ENCODE data around the gene EHBP1. TPM values are rescaled to one million over a fixed set of nuclear protein-coding genes. Genes with fewer than 3 reads are reported as not detected.

EHBP1 gene
- total RNA-seq, 3 donors from 2014 or later: 65.9 to 118 (median 87.2) TPM

GRCh38 chr2:62757029-62757428 is 51.5 kb downstream of the EHBP1 start:
- no peaks in the 10 kb centered on the region for H3K4me1 ChIP-seq
- no peak for DNase-seq (ENCODE audit: low spot score in 2 of 2)
- intact Hi-C loops (cut with DNase I; ENCODE audit: low total_unique reads): no loop called here
- no peak overlapping the region for H3K27ac ChIP-seq
- H3K27me3 ChIP-seq: no peaks in the 10 kb centered on the region
- no peaks in the 10 kb centered on the region for H3K36me3 ChIP-seq
- TF ChIP-seq, protein P1, sequence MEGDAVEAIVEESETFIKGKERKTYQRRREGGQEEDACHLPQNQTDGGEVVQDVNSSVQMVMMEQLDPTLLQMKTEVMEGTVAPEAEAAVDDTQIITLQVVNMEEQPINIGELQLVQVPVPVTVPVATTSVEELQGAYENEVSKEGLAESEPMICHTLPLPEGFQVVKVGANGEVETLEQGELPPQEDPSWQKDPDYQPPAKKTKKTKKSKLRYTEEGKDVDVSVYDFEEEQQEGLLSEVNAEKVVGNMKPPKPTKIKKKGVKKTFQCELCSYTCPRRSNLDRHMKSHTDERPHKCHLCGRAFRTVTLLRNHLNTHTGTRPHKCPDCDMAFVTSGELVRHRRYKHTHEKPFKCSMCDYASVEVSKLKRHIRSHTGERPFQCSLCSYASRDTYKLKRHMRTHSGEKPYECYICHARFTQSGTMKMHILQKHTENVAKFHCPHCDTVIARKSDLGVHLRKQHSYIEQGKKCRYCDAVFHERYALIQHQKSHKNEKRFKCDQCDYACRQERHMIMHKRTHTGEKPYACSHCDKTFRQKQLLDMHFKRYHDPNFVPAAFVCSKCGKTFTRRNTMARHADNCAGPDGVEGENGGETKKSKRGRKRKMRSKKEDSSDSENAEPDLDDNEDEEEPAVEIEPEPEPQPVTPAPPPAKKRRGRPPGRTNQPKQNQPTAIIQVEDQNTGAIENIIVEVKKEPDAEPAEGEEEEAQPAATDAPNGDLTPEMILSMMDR (IDR thresholded peaks at IDR 0.05): no peak
- TF ChIP-seq POLR2A (IDR thresholded peaks at IDR 0.05) (no peak), POLR2AphosphoS5 (IDR thresholded peaks at IDR 0.05) (no peak)
- H3K9me3 ChIP-seq: peaks cover 9 to 10% of the 10 kb centered on the region in 2 donors
- H3K4me3 ChIP-seq: no peak overlapping the region

DNA sequence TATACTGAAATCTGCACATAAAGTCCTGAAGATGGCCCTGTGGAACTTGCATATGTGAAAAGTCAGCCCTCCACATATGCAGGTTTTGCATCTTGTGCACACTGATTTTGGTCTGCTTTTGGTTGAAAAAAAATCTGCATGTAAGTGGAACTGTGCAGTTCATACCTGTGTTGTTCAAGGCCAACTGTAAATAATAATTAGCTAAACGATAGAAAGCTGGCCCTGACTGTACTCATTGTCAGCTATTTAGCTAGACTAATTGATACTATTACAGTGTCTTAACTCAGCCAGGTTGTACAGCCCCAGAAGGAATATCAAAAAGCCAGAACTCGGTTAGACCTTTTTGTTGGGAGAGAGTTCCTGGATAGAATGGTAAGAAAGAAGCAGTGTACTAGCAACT is 54.5 kb downstream of the EHBP1 start:
- no peak for DNase-seq (ENCODE audit: low spot score in 2 of 2)
- TF ChIP-seq POLR2A (IDR thresholded peaks at IDR 0.05) (no peak), POLR2AphosphoS5 (IDR thresholded peaks at IDR 0.05) (no peak)
- TF ChIP-seq, protein P1 (IDR thresholded peaks at IDR 0.05): no peak
- Histone ChIP-seq H3K27me3 (no peaks in the 10 kb centered on the region), H3K4me1 (no peaks in the 10 kb centered on the region), H3K4me3 (no peak overlapping the region), H3K36me3 (no peaks in the 10 kb centered on the region), H3K9me3 (no peaks in the 10 kb centered on the region), H3K27ac (no peak overlapping the region)
- intact Hi-C loops (cut with DNase I; ENCODE audit: low total_unique reads): no loop called here

DNA sequence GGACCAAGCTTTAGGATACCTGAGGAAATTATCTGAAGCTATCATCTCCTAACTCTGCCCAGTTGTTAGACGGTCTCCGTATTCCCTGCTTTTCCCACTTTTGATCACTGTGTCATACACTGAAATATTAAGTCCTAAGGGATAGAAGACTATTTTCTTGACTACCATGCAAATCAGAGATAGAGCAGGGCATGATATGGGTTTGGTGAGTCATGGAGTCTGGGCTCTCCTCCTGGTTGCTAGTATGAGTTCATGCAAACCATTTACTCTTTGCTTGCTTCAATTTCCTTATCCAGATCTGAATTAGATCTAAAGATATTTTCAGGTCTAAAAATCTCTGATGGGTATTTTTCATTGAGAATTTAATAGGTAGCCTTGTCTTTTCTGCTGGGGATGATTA is 55.0 kb downstream of the EHBP1 start:
- DNase-seq (ENCODE audit: low spot score in 2 of 2): no peak
- Histone ChIP-seq H3K4me1 (no peaks in the 10 kb centered on the region), H3K27ac (no peak overlapping the region), H3K4me3 (no peak overlapping the region), H3K9me3 (no peaks in the 10 kb centered on the region), H3K36me3 (no peaks in the 10 kb centered on the region), H3K27me3 (no peaks in the 10 kb centered on the region)
- intact Hi-C loops (cut with DNase I; ENCODE audit: low total_unique reads): no loop called here
- TF ChIP-seq, protein P1 (IDR thresholded peaks at IDR 0.05): no peak
- TF ChIP-seq POLR2A (IDR thresholded peaks at IDR 0.05) (no peak), POLR2AphosphoS5 (IDR thresholded peaks at IDR 0.05) (no peak)

DNA sequence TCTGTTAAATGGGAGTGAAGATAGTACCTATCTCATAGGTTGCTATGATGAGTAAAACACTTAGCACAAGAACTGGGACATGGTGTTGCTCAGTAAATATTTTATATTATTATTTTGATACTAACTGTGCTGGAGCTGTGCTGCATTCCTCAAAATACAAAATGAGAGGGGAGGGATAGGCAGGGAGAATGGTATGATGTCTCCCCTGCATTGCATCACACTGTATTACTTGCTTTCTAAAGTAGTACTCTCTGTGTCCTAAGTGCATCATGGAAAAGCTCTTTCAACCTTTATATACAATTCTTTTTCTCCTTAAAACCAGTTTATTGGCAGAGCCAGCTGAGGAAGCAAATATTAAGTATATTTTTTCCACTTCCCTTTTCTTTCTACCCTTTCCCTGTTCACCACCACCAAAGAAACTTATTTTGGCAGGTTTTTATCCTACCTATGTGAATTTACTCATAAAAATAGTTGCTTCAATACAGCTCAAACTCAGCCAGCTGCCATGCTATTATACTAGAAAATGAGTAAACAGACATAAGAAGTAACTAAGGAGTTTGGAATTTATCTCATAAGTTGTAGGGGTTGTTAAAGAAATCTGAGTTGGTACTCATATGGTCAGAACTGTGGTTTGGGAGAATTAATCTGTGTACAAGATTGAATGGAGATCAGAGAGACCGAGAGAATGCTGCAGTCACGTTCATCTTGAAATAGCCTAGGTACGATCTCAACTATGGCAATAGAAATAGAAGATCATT is 60.3 kb downstream of the EHBP1 start:
- H3K27ac ChIP-seq: no peak overlapping the region

GRCh38 chr2:62768615-62769014 is 63.1 kb downstream of the EHBP1 start:
- Histone ChIP-seq H3K27ac (no peak overlapping the region), H3K27me3 (no peaks in the 10 kb centered on the region), H3K4me1 (no peaks in the 10 kb centered on the region), H3K9me3 (no peaks in the 10 kb centered on the region), H3K36me3 (no peaks in the 10 kb centered on the region), H3K4me3 (no peak overlapping the region)
- DNase-seq (ENCODE audit: low spot score in 2 of 2): no peak
- intact Hi-C loops (cut with DNase I; ENCODE audit: low total_unique reads): no loop called here
- TF ChIP-seq POLR2AphosphoS5 (IDR thresholded peaks at IDR 0.05): no peak
- no peak for TF ChIP-seq POLR2A (IDR thresholded peaks at IDR 0.05)
- TF ChIP-seq, protein P1 (IDR thresholded peaks at IDR 0.05): no peak

More for the DNA sequence above, 60.3 kb downstream of the EHBP1 start:
- no peak for DNase-seq (ENCODE audit: low spot score in 2 of 2)
- intact Hi-C loops (cut with DNase I; ENCODE audit: low total_unique reads): no loop called here
- no peaks in the 10 kb centered on the region for H3K4me1 ChIP-seq
- no peaks in the 10 kb centered on the region for H3K36me3 ChIP-seq
- H3K4me3 ChIP-seq: no peak overlapping the region
- no peaks in the 10 kb centered on the region for H3K27me3 ChIP-seq
- TF ChIP-seq POLR2AphosphoS5 (IDR thresholded peaks at IDR 0.05) (no peak), POLR2A (IDR thresholded peaks at IDR 0.05) (no peak)
- TF ChIP-seq, protein P1 (IDR thresholded peaks at IDR 0.05): no peak
- no peaks in the 10 kb centered on the region for H3K9me3 ChIP-seq
